Measurements from ENCODE around the gene NADK2.

Gene NADK2

DNA sequence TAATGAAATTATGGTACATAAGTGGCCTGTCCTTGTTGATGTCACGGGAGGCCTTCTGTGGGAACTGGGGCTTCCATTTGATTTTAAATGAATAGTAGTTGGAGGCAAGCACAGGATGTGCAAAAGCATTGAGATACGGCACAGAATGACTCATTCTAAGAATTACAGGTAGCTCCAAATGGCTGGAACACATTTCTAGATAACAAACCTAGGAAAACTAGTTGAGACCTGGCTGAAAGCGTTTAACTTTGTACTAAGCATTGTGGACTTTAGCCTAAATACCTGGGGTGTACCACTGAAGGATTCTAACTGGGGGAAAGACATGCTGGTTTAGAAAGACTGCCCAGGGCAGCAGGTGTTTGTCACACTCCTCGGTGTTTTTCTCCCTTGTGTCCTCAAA lies 80.4 kb downstream of the NADK2 start:
- DNase-seq (ENCODE audit: low spot score) = no peak

- no peak for DNase-seq (ENCODE audit: low spot score)
Observed at GRCh38 chr5:36160617-36161016, 81.1 kb downstream of the NADK2 start.

GRCh38 chr5:36158144-36158543 lies 83.6 kb downstream of the NADK2 start:
- DNase-seq (ENCODE audit: low spot score) = no peak

DNA sequence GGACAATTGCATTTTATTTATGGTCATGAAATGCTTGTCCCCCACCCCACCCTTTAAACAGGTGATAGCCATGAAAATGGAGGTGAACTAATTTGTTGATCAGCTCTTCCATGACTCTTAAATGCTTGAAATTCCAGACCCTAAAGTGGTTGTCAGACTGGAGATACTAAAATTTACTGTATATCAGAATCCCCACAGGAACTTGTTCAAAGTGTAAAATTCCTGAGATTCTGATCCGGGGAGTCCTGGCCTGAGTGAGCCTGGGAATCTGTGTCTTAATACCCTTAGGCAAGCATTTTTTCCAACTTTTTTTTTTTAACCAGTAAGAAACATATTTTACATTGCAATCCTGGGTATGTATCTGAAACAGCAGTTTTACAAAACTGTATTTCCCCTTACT lies 85.1 kb downstream of the NADK2 start:
- no peak for DNase-seq (ENCODE audit: low spot score)

DNA sequence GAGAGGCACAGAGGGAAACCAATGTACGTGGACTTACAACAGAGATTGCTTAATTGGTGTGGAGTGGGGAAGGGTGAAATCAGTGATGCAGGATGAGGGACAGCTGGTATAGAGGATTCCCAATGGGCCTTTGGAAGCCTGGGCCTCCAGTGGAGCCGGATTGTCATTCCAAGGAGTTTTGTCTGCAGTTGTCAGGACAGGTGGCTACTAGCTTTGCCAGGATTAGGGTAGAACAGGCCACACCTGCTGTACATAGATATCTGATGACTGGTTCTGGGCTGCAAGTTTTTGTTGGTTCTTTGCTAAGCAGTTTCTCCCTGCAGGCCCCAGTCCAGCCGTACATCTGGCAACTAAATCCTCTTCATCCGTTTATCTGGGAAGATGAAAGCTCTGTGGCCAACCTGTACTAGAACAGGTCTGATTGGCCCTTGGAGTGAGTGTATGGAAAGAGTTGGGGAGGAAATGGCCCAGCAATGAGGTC lies 85.6 kb downstream of the NADK2 start:
- DNase-seq (ENCODE audit: low spot score) = peak; percentile 2

DNA sequence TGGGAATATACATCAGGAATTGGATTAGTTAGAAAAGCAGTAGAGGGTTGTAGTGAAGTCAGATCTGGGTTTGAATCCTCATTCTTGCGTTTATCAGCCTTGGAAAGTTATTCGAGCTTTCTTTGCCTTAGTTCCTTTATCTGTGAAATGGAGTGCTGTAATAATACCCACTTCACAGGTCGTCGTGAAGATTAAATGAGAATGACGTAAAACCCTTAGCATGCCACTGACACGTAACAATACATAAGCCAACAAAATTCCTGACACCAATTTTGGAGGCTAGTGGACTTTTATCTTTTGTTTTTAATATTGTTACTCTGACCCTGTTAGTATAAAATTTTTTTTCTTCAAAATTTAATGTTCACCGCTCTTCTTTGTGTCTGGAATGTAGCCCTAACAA lies 86.4 kb downstream of the NADK2 start:
- DNase-seq (ENCODE audit: low spot score) = no peak

DNA sequence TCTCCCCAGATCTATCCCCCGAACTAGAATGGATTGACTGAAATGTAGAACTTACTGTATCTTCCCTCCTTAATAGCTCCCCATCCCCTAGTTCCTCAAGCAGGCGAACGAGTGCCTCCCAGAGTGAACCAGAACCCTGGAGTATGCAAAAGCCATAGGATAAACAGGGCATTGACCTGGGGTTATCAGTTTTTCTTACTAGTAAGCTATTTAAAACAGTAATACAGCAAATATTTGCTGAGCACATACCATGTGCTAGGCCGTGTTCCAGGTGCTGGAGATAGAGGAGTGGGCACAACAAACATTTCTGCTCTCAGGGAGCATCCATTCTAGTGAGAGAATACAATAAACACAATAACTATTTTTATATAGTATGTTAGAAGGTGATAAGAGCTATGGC lies 88.0 kb downstream of the NADK2 start:
- DNase-seq (ENCODE audit: low spot score) = no peak

DNA sequence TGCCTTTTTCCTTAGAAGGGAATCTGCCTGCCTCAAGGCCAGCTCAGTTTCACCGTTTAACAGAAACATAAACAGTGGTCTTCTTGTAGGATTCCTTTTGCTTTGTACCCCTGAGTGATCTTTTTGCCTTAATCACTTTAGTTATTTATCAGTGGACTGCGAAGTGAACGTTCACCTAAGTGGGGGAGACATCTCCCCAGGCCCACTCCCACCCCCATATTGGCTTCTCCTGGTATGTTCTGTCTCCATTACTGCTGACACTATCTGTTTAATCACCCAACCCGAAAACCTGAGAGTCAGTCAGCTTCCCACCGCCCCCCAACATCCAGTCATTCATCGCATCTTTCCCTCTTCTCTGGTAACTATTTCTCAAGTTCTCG lies 88.4 kb downstream of the NADK2 start:
- no peak for DNase-seq (ENCODE audit: low spot score)

GRCh38 chr5:36152324-36153297 lies 89.1 kb downstream of the NADK2 start:
- DNase-seq (ENCODE audit: low spot score) = peak; percentile 17

DNA sequence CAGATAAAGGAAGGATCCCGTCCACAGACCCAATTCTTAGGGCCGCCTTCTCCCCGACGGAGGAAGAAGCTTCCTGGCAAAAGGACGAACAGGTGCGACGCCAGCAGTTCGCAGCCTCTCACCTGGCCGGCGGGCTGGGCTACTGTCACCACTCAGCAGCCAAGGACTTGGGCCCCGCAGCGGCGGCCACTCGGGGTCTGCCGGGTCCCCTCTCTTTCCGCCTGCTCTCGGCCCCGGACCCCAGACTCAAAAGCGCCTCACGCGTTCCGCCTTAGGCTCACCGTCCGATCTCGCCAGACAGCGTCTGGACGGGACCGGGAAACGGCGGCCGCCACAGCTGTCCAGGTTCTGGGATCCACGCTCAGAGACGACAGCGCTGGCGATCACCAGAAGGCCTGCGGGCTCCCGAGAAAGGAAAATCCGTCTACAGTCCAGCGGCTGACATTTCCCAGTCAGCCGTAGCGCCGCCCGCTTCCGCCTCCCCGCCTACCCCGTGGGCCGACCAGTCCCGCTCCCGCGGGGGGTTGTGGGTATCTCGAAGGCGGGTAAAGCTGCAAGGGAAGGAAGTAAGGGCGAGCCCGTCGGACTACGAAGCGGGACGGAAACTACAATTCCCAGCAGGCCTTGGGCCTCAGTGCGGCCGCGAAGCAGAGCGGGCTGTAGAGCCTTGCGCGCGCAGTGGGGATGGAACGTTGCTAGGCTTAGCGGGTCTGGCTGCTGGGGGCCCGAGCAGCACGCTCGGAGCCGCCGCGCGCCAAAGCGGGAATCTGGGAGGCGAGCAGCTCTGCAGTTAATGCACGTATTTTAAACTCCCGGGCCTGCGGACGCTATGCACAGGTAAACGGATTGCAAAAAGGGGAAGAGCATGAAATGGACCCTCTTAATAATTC lies 90.0 kb downstream of the NADK2 start, which contains the start of the genes LMBRD2 and SKP2:
Gene LMBRD2 (minus strand): TSS at position 454 of the 890 bp plus-strand sequence. CDS start 8,538 bp downstream, outside the sequence.
Gene SKP2 (plus strand): TSS at position 678 of the 890 bp plus-strand sequence. CDS start 152 bp downstream, at position 830.
- DNase-seq (ENCODE audit: low spot score) = peak; percentile 96

DNA sequence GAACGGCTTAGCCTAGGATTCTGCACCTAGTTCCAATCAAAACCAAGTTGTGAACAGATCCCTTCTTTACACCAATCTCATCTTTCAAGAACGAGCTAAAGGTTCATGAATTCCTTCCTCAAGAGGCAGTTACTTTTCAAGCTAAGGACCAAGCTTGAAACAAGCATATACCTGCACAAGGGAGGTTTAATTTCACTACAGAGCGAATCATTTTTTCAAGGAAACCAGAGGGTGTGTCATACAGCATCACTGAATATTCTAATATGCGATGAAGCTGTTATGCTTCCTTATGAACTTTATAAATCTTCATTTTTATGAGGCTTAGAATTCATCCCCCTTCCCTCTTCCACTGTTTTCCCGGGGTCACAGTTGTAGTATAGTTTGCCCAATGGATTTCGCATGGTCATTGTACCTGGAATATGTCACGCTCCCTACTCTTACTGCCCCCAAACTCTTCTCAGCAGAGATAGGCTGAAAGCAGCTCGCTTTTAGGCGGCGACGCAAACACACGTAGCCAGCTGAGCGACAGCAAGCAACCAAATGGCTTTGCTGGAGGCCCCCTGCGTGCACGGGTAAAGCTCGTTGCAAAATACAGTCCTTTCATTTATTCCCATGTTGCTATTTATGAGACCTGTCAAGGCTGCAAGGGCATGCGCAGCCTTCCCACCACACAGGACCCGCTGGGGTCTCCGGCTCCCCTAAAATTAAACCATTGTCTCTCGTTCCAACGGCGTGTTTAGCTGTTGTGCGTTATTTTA lies 90.9 kb downstream of the NADK2 start:
- peak; percentile 63 for DNase-seq (ENCODE audit: low spot score)

DNA sequence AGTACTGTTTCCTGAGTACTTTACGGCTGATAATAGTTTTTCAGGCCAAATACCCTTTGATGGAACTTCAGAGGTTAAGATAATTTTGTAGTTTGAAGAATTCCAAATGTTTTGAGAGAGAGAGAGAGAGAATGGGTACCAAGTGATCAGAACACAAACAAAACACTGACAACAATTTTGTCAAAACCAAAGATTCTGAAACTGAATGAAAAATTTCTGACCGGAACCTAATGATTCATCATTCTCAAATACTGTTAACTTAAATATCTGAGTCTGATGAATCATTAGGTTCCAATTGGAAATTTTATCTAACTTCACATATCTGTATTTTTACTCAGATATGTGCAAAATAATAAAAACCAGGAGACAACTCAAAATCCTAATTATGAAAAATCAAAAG lies 94.0 kb downstream of the NADK2 start:
- DNase-seq (ENCODE audit: low spot score) = no peak

DNA sequence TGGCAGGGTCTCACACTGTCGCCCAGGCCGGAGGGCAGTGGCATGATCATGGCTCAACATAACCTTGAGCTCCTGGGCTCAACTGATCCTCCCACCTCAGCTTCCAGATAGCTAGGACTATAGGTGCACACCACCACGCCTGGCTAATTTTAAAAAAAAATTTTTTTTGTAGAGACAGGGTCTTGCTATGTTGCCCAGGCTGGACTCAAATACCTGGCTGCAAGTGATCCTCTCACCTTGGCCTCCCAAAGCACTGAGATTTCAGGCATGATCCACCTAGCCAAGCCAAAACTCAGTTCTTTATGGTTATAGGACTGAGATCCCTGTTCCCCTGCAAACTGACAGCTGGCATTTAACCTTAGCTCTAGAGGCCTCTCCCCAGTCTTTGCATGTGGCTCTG lies 95.3 kb downstream of the NADK2 start:
- no peak for DNase-seq (ENCODE audit: low spot score)

- DNase-seq (ENCODE audit: low spot score) = no peak
Observed at GRCh38 chr5:36145311-36145710, 96.4 kb downstream of the NADK2 start.
